ENCODE measurements around the gene KCNC3.
"Not testable (repeated sequence)": the region's sequence is repeated elsewhere in the genome, so short reads cannot be mapped to it uniquely, and the experiment has no call there.

Gene KCNC3

DNA sequence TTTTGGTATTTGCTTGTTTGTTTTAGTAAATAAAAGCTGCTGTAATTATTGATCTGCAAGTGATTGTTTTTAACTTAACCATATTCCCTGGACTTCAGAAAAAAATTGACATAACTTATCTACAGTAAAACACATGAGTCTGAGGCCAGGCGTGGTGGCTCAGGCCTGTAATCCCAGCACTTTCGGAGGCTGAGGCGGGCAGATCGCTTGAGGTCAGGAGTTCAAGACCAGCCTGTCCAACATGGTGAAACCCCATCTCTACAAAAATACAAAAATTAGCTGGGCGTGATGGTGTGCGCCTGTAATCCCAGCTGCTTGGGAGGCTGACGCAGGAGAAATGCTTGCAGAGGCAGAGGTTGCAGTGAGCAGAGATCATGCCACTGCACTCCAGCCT, 24.3 kb upstream of the KCNC3 start:
- DNase-seq (ENCODE audit: low spot score), result not testable (repeated sequence)

DNA sequence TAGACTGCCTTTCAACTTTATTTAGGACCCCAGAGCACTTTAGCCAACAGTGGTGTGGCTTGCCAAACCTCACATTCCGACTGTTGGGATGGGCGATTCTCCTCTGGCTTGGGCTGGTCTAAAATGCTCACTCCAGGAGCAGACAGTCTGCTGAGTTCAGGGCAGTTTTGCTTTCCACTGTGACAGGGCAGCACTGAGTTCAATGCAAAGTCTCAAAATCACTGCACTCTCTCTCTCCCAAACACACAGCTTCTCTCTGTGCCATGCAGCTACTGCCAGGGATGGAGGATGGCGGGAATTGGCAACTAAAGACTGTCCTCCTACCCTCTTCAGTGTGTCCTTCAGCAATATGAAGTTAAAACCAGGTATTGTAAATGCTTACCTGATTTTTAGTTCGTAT, 23.1 kb upstream of the KCNC3 start:
- DNase-seq (ENCODE audit: low spot score), result no peak

DNA sequence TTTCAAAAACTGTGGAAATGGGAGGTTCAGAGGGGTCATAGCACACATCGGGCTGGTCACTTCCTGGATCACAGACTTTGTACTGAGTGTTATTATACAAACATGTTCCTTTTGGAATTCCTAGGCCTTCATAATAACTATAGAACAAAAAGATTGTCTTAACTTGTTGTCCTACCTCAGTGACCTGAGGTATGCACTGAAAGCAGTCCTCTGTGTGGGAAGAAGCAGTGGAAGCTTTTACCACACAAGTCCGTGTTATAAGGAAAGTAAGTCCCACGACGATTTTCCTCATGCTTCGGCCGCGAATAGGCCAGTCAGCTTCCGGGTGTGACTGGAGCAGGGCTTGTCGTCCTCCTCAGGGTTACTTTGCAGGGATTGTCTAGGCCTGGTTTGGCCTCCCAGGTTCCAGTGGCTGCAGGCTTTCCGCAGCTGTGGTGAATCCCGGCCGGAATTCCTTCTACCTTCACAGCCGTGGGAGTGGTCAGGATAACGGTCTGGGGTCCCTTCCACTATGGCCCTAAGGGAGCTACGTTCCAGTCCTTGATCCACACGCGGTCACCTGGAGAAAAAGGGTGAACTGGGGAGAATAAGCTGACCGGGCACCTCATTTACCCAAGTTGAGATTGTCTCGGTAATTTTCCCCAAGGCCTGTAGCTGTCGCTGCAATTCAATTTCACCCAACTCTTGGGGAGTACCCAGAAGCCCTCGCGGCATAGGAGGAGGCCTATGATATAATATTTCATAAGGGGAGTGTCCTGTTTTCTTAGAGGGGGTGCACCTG, 20.3 kb upstream of the KCNC3 start:
- no peak for DNase-seq (ENCODE audit: low spot score)

DNA sequence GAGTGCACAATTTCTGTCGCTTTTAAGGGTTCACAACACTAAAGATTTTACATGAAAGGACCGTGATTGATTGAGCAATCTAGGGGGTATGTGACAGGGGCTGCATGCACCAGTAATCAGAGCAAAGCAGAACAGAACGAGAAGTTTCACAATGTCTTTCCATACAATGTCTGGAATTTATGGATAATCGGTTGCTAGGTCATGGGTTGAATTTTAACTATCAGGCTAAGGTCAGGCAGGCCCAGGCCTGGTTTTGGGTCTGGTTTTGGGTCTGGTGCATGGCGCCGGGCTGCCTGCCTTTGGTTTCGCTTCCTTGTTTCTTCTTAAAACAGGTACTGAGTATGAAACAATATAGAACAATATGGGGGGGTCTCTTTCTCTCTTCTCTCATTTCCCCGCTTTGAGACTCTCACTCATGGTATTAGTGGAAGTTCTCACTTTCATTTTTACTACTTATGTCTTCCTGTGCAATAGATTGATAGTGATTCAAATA, 18.0 kb upstream of the KCNC3 start:
- DNase-seq (ENCODE audit: low spot score), result not testable (repeated sequence)

DNA sequence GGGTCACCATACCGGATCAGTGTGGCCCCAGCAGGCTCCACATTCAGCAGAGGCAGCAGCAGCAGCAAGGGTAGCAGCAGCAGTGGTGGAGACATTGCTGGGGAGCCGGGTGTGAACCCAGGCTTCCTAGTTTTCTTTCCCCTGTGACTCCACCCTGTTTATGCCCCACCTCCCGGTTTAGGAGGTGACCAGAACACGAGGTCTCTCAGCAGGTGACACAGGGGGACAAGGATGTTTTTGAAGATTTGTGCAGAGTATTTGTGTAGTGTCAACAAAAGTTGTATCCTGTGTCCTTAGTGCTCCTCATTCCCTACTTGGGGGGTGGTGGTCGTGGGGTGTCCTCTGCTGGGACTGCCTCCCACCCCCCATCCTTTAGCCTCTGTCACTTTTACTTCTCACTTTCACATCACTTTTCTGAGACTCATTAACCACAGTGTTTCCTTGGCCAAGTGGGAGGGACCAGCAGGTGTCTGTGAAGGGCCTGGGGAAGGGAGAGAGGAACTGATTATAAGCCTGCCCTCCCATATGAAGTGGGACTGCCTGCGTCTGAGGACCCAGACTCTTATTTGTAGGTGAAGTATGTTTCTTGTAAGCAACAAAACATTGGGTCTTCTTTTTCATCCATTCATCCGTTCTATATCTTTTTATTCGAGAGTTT, 15.6 kb upstream of the KCNC3 start:
- no peak for DNase-seq (ENCODE audit: low spot score)

DNA sequence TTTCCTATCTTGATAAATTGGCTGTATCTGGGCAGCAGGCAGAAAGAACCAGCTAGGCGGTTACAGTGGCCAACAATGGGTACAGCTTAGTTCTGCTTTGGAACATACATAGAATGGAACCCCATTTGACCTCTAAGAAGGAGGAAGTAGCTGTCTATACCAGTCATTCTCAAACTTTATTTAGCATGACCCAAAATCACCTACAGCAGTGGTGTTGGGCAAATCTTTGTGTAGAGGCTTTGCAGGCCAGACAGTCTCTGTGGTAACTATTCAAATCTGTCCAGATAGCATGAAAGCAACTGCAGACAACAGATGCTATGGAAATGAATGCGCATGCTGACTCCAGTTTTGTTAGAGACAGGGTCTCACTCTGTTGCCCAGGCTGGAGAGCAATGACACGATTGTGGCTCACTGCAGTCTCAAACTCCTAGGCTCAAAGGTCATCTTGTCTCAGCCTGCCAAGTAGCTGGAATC, 12.0 kb upstream of the KCNC3 start:
- no peak for DNase-seq (ENCODE audit: low spot score)

DNA sequence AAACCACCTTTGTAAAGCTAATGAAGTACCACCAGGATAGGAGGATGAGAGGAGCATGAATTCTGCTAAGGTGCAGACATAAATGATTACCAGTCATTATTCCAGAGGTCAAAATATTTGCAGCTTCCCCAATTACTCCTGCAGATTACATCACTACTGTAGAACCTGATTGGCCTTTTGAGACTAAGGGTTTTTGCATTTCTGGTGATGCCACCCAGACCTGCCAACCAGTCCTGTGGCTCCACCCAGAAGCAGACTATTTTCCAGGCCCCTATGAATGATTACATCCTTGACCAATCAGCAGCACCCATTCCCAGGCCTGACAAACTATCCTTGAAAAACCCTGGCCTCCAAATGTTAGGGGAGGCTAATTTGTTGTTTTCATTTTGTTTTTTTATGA, 11.2 kb upstream of the KCNC3 start:
- DNase-seq (ENCODE audit: low spot score), result no peak

DNA sequence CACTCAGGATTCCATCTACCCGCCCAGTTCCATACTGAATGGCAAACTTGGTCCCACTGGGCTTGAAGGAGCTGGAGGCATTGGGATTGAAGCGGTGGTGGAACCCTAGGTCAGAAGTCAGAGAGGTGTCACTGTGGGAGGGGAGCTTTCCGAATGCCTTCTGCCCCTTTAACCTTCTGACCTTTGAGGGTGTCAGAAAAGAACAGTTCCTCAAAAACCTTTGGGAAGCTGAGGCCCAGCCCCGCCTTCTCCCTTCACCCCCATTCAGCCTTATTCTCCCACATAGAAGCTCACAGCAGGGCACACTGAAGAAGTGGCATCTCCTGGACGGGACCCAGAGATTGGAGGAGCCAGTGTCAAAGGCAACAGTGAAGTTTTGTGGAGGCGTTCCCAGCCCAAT, 7.9 kb upstream of the KCNC3 start:
- DNase-seq (ENCODE audit: low spot score), result not testable (repeated sequence)

DNA sequence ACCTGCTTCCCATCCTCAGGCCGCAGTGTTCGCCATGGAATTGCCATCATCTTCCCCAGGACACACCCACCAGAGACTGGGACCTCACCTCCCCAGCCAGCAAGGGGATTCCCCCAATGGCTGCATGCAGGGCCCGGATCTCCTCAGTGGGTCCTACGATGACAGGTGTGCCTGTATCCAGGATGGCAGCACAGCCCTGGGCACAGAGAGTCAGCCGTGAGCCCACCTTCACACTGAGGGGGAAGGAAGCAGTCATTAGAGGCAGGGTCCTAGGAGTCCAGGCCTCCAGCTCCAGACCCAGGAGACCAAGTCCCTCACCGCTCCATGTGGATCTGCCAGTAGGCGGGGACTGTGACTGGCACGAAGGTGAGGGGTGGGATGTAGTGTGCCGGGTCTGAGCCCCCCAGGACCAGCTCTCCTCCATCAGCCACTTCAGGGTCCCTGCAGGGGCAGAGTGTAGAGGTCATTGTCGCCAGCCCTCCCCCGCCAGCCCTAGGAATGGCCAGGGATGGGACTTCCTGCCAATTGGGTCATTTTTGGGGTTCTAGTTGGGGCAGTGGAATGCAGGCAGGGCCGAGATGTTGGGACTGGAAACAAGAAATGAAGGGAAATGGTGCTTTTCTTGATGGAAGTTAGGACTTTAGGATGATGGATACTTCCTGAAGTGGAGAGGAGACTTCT, 5.7 kb upstream of the KCNC3 start:
- no peak for DNase-seq (ENCODE audit: low spot score)

DNA sequence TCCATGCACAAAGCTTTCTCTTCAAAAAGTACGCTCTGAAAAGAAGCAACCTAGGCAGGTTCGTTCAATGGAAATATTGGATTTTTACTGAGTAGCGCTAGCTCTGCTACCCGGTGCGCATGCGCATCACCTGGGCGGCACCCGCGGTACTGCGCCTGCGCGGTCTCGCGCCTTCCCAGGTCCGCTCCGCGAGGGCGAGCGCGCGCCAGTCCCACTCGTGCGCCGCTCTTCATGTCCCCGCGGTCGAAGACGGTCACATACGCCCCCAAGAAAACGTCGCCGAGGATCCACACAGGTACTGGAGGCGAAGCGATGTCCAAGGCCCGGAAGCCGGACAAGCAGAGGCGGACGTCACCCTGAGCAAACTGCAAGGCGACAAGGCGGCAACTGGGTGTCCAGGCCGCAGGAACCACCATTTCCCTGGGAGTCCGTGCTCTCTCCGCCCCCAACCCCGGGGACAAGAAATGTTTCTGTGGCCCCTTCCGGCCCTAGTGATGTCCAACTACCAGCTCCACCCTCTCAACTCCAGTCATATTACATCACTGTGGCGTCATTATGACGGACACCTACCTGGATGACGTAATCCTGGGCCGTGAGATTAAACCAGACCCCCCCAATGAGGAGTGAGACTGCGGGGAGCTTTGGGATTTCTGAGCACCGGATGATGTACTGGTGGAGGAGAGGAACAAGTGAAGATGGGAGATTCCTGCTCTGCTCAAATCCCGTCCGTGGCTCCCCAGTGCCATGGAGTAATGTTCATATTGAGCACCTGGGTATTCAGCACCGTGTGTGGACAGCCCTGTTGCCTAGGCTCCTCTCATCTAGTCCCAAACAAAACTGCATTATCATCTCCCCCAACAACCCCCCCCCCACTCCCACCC, 4.8 kb upstream of the KCNC3 start:
- peak; percentile 84 for DNase-seq (ENCODE audit: low spot score)

DNA sequence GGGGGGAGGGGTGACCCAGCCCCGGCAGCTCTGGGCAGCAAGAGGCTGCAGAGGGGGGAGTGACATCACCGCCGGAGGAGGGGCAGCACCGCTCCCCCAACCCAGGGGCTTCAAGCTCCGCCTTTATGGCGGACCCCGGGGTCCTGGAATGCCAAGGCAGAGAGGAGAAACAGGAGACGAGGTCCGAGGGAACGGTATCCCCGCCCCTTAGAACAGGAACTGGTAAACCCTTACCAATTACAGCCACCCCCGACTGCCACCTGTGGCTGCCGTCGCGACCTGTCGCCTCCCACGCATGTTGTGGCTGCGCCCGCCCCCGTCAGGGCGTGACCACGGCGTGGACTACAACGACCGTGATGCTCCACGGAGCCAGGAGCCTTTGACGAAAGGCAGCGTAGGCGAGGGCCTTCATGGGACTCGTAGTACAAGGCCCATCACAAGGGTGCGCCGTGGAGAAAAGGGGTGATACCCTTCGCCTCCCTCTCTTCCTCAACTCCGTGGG, 4.1 kb upstream of the KCNC3 start:
- peak; percentile 92 for DNase-seq (ENCODE audit: low spot score)

DNA sequence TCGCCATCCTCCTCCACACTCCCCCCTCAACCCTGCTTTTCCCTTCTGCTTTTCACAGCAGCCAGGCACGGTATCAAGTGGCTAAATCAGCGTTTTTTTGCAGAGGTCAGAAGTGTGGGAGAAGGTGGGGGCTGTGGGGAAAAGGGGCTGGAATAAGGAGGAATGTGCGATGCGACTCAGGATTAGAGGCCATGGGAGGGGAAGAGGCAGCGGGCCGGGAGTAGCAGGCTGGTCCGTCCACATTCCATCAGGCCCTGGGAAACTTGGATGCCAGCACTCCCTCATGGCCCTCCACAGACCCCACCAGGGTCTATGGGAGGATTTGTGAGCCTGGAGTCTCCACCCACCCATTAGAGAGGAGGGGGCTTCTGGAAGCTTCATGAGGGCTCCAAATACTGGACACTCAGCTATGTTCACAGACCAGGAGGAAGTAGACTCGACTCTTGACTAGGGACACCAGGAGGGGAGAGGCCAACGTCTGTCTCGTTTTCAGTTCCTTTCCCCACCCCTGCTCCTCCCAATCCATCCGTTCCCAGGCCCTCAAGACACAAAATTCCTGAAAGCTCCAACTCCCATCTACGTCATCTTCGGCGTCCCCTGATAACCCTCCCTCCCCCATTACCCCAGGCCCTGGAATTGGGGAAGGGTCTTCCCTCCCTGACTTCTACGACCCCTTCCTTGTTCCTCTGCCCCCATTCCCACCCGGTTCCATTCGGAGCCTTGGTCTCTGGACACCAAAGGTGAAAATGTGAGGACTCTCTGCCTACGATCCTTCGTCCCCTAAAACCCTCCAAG, 3.3 kb upstream of the KCNC3 start:
- no peak for DNase-seq (ENCODE audit: low spot score)

DNA sequence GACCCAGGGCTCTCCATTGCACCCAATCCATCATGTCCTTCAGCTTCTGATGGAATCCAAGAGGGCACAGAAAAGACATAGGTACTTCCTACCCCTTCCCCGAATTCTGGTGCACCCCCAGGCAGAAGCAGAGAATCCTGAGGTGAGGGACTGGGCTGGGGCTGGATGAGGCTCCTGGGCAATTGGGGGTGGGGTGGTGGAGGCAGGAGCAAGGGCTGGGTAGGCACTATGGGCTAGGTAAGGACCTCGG, 2.7 kb upstream of the KCNC3 start:
- no peak for DNase-seq (ENCODE audit: low spot score)

DNA sequence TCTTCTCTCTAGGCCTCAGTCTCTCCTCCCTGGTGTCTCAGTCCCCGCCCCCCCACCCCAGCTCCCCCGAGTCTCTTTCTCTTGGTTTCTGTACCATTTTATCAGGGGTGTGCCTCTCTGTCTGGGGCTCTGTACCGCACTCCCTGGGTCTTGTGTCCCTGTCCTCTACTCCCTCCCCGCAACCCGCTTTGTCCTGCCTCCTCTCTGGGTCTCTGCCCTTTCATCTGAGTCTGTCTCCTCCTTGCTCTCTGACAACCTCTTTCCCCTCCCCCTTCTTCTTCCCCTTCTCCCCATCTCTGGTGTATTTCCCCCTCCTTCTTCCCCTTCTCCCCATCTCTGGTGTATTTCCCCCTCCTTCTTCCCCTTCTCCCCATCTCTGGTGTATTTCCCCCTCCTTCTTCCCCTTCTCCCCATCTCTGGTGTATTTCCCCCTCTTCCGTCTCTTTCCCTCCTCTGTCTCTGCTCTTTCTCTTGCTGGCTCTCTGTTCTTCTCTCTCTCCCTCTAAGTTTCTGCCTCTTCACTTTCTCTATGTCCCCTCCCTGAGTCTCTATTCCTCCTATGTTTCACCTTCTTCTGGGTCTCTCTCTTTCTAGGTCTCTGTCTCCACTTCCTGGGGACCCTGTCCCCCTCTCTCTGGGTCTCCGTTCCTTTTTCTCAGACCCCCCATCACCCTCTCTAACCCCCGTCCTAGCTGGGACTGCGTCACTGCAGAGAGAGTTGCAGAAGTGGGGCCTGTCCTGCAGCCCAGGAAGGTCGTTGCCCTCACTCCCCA, 2.2 kb upstream of the KCNC3 start:
- DNase-seq (ENCODE audit: low spot score), result no peak

DNA sequence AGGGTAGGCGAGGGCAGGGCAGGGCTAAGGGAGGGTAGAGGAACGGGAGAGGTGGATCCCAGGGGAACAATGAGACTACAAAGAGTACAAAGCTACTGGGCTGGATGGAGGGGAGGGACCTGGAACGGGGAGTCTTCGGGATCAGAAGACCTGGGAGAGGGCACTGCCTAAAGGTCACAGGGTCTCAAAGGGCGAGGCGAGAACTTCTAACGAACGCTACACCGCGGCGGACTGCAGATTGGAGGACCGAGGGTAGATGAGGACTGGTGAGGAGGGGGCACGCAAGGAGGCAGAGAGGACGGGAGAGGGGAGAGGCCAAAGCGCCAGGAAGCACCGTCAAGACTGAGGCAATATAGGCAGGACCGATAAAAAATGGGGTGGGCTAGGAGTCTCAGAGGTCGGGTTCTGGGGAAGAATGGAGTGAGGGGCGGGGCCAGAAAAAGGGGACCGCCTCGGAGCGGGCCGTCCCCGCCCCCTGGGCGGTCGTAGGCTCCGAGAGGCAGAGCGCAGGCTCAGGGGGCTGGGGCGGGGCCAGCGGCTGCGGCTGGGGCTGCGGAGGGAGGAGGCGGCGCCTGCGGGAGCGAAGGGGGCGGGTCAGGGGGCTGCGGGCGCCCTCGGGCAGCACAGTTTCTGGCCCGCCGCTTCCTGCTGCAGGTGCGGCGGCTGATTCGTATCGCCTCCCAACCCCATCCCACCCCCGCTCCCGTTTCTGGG, 1.3 kb upstream of the KCNC3 start:
- peak; percentile 91 for DNase-seq (ENCODE audit: low spot score)

DNA sequence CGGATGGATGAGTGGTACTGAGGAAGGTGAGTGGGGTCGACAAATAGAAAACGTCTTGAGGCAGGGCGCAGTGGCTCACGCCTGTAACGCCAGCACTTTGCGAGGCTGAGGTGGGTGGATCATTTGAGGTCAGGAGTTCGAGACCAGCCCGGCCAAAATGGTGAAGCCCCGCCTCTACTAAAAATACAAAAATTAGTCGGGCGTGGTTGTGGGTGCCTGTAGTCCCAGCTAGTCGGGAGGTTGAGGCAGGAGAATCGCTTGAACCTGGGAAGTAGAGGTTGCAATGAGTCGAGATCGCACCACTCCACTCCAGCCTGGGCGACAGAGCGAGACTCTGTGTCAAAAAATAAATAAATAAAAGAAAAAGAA, 733 bp upstream of the KCNC3 start:
- DNase-seq (ENCODE audit: low spot score), result not testable (repeated sequence)

DNA sequence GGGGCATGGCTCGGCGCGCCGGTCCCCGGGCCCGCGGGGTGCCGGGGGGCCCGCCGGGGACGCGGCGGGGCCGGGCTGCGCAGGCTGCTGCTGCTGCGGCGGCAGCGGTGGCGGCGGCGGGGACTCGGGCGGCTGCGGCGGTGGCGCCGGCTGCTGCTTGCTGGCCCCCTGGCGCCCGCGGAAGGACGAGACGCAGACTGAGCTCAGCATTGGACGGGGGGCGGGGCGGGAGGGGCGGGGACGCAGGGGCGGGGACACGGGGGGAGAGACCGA, 368 bp downstream of the KCNC3 start:
- DNase-seq (ENCODE audit: low spot score), result no peak

DNA sequence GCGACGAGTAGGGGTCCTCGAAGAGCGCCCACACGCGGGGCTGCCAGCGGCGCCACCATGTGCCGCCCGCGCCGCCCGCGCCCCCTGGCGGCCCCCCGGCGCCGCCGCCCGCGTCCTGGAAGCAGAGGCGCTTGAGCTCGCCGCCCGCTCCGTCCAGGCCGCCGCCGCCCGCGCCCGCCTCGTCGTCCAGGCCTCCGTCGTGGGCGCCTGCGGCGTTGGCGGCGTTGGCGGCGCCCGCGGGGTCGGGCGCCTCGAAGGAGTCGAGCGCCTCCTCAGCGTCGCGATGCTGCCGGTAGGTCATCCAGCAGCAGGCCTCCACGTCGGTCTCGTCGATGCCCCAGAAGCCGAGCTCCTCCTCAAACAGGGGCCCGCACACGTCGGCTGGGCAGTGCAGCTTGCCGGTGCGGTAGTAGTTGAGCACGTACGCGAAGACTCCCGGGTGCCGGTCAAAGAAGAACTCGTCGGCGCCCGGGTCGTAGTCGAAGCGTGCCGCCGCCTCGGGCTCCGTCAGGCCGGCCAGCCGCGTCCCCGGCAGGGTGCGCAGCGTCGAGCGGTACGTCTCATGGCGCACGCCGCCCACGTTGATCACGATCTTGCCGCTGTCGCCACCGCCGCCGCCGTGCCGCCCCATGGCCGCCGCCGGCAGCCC, 829 bp downstream of the KCNC3 start:
- DNase-seq (ENCODE audit: low spot score), result no peak

DNA sequence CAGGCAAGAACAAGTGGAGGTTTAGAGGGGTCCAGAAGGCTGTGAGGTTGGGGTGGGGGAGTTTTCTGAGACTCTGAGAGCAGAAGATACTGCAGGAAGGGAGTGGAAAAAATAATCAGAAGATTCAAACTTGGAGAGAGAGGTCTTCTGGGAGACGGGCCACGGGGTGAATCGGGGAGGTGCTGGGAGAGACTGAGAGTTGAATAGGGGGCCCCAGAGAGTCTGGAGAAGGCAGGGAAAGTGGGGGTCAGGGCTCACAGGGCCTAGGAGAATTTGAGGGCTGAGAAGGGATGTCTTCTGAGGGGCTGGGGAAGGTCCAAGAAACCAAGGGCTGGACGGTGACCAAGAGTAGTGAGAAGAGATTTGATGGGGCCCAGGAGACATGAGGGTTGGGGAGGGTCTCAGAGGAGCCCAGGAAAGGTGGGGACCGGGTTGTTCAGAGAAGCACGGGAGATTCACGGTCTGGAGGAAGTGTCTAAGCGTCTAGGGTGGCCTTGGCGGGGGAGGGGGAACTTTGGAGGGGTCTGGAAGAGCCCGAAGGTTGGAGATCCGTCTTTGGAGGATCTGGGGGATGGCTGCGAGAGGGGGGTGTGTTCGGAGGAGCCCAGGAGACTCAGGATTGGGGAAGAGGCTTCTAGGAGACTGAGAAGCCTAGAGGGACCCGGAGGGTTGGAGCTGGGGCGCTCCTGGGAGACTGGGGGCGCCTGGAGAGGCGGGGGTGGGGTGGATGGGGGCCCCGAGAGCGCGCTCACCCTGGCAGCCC, 1.5 kb downstream of the KCNC3 start:
- DNase-seq (ENCODE audit: low spot score), result no peak

Data from putamen (tissue), 1 donor.